Activated CD4-positive, alpha-beta T cell treated with anti-CD3 and anti-CD28 coated beads, Interleukin-10, Interleukin-2, amounts not matched to agents 100 ng/mL and 50 ng/mL, durations not matched to agents 16 hours and 8 hours (primary cell): ENCODE data around the gene MVB12A.
A peak's percentile ranks its signal among the peaks of the same experiment; 100 is the strongest.

ENCODE experiments used
- DNase-seq: peaks from one replicate; pipeline ENCODE4 v3.0.0-alpha.2; 2020

Gene MVB12A

GRCh38 chr19:17447704-17448130, 27.9 kb downstream of the MVB12A start:
- no peak for DNase-seq

- peak; percentile 47 for DNase-seq
These were observed 28.5 kb downstream of the MVB12A start, which contains the start of gene TMEM221 for GRCh38 chr19:17448131-17448967. TSS of gene TMEM221 (minus strand) at chr19:17448668. CDS start at chr19:17448462, 206 bp downstream.

GRCh38 chr19:17450264-17451075, 30.6 kb downstream of the MVB12A start:
- peak; percentile 84 for DNase-seq

DNA sequence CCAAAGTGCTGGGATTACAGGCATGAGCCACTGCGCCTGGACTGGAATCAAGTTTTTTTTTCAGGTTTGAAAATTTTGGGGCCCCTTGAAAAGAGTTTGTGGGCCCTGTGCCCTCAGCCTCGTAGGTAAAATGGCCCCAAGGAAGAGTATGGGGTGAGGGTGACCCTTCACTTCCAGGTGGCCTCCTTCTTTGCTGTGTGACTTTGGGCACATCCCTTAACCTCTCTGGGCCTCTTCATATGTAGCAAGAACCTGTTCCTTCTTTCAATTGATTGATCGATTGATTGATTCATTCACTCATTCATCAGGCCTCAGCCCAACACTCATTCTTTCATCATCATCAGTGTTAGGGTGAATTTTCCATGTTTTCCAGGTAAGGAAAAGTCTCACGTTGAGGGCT, 32.0 kb downstream of the MVB12A start:
- no peak for DNase-seq

DNA sequence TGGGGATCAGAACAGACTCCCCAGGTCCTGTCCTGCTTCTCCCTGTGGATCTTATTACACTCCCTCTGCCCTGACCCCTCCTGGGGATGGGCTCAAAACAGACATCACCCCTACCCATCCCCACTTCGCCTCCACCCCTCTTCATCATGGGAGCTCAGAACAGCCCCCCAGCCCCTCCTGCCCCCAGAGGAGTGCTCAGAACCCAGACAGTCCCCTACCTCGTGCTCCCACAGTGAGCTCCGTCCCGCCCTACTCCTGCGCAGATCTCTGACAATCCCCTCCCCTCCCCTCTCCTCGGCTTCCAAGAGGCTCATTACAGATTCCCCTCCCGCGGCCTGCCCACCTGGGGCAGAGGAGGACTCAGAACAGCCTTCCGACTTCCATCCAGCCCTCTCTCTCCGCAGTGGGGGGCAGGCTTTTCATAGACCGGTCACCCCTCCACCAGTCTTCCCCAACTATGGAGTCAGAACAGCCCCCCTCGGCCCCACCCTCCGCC, 34.8 kb downstream of the MVB12A start:
- DNase-seq, result no peak

DNA sequence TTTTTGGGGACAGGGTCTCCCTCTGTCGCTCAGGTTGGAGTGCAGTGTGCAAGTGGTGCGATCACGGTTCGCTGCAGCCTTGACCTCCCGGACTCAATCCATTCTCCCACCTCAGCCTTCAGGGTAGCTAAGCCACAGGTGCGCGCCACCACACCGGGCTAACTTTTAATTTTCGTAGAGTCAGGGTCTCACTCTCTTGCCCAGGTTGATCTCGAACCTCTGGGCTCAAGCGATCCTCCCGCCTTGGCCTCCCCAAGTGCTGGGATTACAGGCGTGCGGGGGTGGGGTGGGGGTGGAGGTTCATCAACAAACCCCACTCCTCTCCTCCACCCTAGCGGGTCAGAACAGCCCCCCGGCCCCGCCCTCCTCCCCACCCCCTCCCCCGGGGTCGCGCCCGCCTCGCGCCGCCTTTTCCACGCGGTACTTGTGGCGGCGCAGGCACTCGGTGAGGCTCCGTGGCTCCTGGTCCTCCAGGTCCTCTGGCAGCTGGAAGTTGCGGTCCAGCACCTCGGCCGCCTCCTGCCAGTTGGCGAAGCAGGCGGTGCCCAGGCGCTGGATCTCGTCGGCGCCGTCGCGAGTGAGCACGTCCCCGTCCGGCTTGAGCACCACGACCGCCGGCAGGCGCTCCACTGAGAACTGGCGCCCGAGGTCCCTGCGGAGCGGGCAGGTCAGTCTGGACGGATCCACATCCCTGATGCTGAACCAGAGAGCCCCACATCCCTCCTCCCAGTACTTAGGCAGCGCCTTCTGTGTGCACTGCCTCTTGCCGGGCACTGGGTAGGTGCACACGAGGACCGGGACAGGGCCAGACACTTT, 35.7 kb downstream of the MVB12A start:
- DNase-seq, result no peak

GRCh38 chr19:17456127-17456526, 36.3 kb downstream of the MVB12A start:
- DNase-seq, result no peak

- no peak for DNase-seq
These were observed 37.8 kb downstream of the MVB12A start for GRCh38 chr19:17457616-17458015.

GRCh38 chr19:17458970-17459369, 39.1 kb downstream of the MVB12A start:
- no peak for DNase-seq

GRCh38 chr19:17460372-17461230, 40.8 kb downstream of the MVB12A start, which contains the start of gene NXNL1:
TSS of gene NXNL1 (minus strand) at chr19:17460926. CDS start at chr19:17460869, 57 bp downstream.
- DNase-seq, result no peak

DNA sequence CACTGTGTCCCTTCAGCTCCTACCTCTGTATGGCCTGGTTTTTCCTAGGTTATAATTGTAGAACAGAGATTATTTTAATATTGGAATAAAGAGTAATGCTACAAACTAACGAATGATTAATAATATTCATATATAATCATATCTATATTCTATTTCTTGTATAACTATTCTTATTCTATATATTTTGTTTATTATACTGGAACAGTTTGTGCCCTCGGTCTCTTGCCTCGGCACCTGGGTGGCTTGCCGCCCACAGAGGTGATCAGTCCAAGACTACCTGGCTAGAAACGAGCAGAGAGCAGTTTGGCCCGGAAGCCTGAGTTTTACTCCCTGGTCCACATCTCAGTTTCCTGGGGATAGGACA, 46.6 kb downstream of the MVB12A start:
- no peak for DNase-seq

DNA sequence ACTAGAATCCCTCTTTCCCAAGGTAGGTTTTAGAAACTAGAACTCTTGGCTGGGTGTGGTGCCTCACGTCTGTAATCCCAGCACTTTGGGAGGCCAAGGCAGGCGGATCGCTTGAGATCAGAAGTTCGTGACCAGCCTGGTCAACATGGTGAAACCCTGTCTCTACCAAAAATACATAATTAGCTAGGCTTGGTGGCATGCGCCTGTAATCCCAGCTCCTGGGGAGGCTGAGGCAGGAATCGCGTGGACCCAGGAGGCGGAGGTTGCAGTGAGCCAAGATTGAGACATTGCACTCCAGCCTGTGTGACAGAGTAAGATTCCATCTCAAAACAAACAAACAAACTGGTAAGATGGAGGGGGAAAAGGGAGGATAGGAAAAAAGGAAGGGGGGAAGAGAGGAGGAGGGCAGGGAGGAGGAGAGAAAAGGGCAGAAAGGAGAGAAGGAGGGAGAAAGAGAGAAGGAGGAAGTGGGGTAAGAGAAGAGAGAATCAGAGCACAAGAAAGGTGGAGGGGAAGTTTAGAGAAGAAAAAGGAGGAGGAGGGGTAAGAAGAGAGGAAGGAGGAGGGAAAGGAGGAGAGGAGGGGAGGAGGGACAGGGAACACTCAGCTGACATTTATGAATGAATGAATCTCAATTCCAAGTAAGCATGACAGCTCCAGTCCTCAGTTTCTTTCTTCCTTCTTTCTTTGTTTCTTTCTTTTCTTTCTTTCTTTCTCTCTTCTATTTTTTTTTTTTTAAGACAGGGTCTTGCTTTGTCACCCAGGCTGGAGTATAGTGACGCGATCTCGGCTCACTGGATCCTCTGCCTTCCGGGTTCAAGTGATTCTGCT, 47.8 kb downstream of the MVB12A start:
- no peak for DNase-seq

GRCh38 chr19:17468302-17469091, 48.6 kb downstream of the MVB12A start:
- no peak for DNase-seq

DNA sequence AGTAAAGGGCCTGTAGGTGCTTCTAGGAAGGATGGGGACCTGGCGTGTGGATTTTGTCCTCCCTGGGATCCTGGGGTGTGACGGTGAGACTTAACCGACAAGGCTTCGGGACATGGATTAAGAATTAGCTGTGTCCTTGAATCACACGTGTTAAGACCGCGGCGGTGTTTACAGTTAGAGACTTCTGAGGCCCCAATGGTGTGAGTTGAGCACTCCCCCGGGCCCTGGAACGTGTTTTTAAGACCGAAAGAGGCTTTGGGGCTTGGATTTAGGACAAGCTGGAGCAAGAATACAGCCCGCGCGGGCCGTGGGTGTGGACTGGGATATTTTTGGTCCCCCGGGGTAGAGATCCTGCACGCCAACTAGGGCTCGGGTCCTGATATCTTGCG, 49.2 kb downstream of the MVB12A start:
- DNase-seq, result no peak

GRCh38 chr19:17469481-17470067, 49.7 kb downstream of the MVB12A start:
- DNase-seq, result peak; percentile 90

DNA sequence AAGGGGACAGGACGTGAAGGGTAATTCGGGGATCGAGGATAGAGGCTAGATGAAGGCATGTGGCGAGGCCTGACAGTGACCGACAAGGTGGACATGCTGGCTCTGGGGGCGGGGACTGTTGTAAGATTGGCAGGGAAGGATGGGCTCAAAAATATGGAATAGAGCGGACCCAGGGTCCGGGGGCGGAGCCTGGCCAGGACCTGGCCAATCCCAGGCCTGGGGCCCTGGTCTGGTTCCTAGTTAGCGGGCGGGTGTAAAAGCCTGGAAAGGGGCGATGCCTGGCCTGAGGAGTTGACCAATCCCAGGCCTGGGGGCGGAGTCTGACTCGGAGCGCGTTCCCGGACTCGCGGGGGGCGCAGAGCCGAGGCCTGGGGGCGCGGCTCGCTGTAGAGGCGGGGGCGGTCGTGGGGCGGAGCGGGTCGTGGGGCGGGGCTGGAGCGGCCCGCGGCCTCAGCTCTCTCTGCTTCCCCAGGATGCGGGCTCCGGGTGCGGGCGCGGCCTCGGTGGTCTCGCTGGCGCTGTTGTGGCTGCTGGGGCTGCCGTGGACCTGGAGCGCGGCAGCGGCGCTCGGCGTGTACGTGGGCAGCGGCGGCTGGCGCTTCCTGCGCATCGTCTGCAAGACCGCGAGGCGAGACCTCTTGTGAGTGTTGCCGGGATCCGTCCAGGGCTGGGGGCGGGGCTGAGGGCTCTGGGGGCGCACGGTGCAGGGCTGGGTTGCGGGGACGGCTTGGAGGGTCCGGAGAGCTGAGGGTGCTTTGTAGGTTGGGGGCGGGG, 50.4 kb downstream of the MVB12A start, which contains the start of gene SLC27A1:
Gene SLC27A1 (plus strand): TSS at position 457 of the 774 bp plus-strand sequence. CDS start 17 bp downstream, at position 474.
- peak; percentile 91 for DNase-seq

GRCh38 chr19:17471410-17472125, 51.7 kb downstream of the MVB12A start:
- no peak for DNase-seq

DNA sequence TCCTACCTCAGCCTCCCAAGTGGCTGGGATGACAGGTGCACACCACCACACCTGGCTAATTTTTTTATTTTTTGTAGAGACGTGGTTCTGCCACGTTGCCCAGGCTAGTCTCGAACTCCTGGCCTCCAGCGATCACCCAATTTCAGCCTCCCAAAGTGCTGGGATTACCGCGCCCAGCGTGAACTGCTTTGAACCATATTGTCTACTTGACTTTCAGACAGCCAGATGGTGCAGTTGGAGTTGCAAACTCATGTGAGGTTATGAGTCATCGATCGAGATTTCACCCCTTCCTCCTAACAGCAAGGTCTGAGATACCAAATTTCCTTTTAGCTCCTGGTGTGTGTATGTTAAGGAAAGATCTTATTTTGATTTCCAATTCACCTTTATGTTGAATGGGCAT, 53.2 kb downstream of the MVB12A start:
- DNase-seq, result peak; percentile 62
